K562 (cell line): ENCODE results near the gene SLC25A2.
A peak's percentile ranks its signal among the peaks of the same experiment; 100 is the strongest.

Experiments used
- CBFB ChIP-seq: sonication (generic); formaldehyde crosslinking; IDR thresholded peaks from 2 replicates; pipeline ENCODE4 v1.4.0; 2020; ENCODE audit warnings: mild to moderate bottlenecking, missing genetic modification reagents
- CHD4 ChIP-seq: fragments of 200-600 bp; sonication (generic); IDR thresholded peaks from 3 replicates; pipeline ENCODE4 v1.6.1; 2012; ENCODE audit warnings: low read depth, mild to moderate bottlenecking, mixed read lengths, low read length, inconsistent platforms; ENCODE audit not compliant: insufficient read depth, insufficient replicate concordance, poor library complexity, severe bottlenecking
- RBM17 ChIP-seq: fragments of 200-400 bp; formaldehyde crosslinking; IDR thresholded peaks from 2 replicates; pipeline ENCODE4 v1.6.1; 2017; ENCODE audit warnings: low read depth, mild to moderate bottlenecking, low read length, borderline replicate concordance
- ZFP36 ChIP-seq: fragments of 150-350 bp; IDR thresholded peaks from 2 replicates; pipeline ENCODE4 v1.6.1; 2018; ENCODE audit warnings: low read length, low read depth; ENCODE audit not compliant: partially characterized antibody
- TF ChIP-seq, protein P1 (sequence below): sonication (generic); formaldehyde crosslinking; IDR thresholded peaks from 2 replicates; pipeline ENCODE4 v1.8.0; 2023; ENCODE audit warnings: mild to moderate bottlenecking, missing genetic modification reagents
- TF ChIP-seq, protein P2 (sequence below): fragments of 450-650 bp; IDR thresholded peaks from 2 replicates; pipeline ENCODE4 v1.6.1; 2016; ENCODE audit warnings: borderline replicate concordance
- TF ChIP-seq, protein P3 (sequence below), 2 experiments: fragments of 450-650 bp in 1 of 2; sonication (generic) in 1 of 2; formaldehyde crosslinking in 1 of 2; IDR thresholded peaks in 1 of 2; conservative IDR thresholded peaks in 1 of 2; 2 replicates each; pipeline versions ENCODE4 v1.6.1 to v1.8.1; 2016 to 2023; ENCODE audit warnings: mild to moderate bottlenecking in 2 of 2, moderate library complexity in 2 of 2, inconsistent platforms in 1 of 2, missing genetic modification reagents in 1 of 2
- TF ChIP-seq, protein P4 (sequence below), 3 experiments: IDR thresholded peaks in 2 of 3; conservative IDR thresholded peaks in 1 of 3; 2 replicates each; pipeline ENCODE4 v1.5.1; 2011 to 2012; ENCODE audit warnings: low read length in 3 of 3, mild to moderate bottlenecking in 3 of 3, control low read depth in 2 of 3, improper control_type of control experiment in 1 of 3, inconsistent platforms in 1 of 3, low read depth in 1 of 3, mixed read lengths in 1 of 3, moderate library complexity in 1 of 3; ENCODE audit not compliant: insufficient read depth in 2 of 3

DNA sequence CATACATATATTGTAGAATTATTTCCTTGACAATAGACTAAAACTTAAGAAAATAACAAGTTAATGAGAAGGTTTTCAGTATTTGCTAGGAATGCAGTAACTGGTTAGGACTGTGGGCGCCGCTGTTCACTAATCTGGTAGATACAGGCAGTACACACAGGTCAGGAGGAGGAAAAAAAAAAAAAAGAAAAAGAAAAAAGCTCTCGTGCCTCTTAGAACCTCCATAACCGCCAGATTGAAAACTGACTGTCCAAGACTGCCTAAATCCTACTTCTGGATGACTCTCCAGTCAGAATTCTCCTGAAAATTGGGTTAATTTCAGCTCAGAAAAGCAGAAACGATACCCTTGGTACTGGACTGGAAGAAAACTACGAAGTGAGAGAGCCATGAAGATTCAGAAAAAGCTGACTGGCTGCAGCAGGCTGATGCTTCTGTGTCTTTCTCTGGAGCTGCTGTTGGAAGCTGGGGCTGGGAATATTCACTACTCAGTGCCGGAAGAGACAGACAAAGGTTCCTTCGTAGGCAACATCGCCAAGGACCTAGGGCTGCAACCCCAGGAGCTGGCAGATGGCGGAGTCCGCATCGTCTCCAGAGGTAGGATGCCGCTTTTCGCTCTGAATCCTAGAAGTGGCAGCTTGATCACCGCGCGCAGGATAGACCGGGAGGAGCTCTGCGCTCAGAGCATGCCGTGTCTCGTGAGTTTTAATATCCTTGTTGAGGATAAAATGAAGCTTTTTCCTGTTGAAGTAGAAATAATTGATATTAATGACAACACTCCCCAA lies 26.6 kb upstream of the SLC25A2 start, which contains the start of gene PCDHGA1:
- TF ChIP-seq, protein P1, sequence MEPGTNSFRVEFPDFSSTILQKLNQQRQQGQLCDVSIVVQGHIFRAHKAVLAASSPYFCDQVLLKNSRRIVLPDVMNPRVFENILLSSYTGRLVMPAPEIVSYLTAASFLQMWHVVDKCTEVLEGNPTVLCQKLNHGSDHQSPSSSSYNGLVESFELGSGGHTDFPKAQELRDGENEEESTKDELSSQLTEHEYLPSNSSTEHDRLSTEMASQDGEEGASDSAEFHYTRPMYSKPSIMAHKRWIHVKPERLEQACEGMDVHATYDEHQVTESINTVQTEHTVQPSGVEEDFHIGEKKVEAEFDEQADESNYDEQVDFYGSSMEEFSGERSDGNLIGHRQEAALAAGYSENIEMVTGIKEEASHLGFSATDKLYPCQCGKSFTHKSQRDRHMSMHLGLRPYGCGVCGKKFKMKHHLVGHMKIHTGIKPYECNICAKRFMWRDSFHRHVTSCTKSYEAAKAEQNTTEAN (CRISPR knock-in tag): no peak
- TF ChIP-seq CBFB (no peak), RBM17 (no peak), CHD4 (no peak), ZFP36 (no peak)
- TF ChIP-seq, protein P2, sequence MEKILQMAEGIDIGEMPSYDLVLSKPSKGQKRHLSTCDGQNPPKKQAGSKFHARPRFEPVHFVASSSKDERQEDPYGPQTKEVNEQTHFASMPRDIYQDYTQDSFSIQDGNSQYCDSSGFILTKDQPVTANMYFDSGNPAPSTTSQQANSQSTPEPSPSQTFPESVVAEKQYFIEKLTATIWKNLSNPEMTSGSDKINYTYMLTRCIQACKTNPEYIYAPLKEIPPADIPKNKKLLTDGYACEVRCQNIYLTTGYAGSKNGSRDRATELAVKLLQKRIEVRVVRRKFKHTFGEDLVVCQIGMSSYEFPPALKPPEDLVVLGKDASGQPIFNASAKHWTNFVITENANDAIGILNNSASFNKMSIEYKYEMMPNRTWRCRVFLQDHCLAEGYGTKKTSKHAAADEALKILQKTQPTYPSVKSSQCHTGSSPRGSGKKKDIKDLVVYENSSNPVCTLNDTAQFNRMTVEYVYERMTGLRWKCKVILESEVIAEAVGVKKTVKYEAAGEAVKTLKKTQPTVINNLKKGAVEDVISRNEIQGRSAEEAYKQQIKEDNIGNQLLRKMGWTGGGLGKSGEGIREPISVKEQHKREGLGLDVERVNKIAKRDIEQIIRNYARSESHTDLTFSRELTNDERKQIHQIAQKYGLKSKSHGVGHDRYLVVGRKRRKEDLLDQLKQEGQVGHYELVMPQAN: no peak
- TF ChIP-seq, protein P3, sequence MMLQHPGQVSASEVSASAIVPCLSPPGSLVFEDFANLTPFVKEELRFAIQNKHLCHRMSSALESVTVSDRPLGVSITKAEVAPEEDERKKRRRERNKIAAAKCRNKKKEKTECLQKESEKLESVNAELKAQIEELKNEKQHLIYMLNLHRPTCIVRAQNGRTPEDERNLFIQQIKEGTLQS (IDR thresholded peaks at IDR 0.05): no peak
- TF ChIP-seq, protein P3 (CRISPR knock-in tag; conservative IDR thresholded peaks at IDR 0.05): no peak
- TF ChIP-seq, protein P4, sequence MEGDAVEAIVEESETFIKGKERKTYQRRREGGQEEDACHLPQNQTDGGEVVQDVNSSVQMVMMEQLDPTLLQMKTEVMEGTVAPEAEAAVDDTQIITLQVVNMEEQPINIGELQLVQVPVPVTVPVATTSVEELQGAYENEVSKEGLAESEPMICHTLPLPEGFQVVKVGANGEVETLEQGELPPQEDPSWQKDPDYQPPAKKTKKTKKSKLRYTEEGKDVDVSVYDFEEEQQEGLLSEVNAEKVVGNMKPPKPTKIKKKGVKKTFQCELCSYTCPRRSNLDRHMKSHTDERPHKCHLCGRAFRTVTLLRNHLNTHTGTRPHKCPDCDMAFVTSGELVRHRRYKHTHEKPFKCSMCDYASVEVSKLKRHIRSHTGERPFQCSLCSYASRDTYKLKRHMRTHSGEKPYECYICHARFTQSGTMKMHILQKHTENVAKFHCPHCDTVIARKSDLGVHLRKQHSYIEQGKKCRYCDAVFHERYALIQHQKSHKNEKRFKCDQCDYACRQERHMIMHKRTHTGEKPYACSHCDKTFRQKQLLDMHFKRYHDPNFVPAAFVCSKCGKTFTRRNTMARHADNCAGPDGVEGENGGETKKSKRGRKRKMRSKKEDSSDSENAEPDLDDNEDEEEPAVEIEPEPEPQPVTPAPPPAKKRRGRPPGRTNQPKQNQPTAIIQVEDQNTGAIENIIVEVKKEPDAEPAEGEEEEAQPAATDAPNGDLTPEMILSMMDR (IDR thresholded peaks at IDR 0.05 in 2 of 3, conservative IDR thresholded peaks at IDR 0.05 in 1 of 3; ENCODE audit: insufficient read depth in 2 of 3, low read depth in 1 of 3, low read length in 3 of 3): peak; percentile 49 to 65 (median 55); a peak in 5 of 6 replicates
